GM13977 (cell line): ENCODE results near the gene IL20.
"Not testable (repeated sequence)": the region's sequence is repeated elsewhere in the genome, so short reads cannot be mapped to it uniquely, and the experiment has no call there.

Source experiments
- DNase-seq: peaks from one replicate; pipeline ENCODE4 v3.0.0; 2012; ENCODE audit warnings: low spot score
- in situ Hi-C: fragments of 300-500 bp; cut with MboI; formaldehyde crosslinking; loops from one replicate; pipeline ENCODE4 v1.12.0; 2022; ENCODE audit warnings: low sequenced_read_pairs, low pct_unique_long_range_greater_than_20kb, mixed read lengths, inconsistent platforms; ENCODE audit not compliant: unreplicated experiment
- TF ChIP-seq, protein P1 (sequence below): IDR thresholded peaks from 2 replicates; pipeline ENCODE4 v1.5.1; 2012; ENCODE audit warnings: mild to moderate bottlenecking, control low read depth; ENCODE audit not compliant: insufficient read depth; ENCODE audit errors: extremely low read depth, missing control alignments

IL20 gene

DNA sequence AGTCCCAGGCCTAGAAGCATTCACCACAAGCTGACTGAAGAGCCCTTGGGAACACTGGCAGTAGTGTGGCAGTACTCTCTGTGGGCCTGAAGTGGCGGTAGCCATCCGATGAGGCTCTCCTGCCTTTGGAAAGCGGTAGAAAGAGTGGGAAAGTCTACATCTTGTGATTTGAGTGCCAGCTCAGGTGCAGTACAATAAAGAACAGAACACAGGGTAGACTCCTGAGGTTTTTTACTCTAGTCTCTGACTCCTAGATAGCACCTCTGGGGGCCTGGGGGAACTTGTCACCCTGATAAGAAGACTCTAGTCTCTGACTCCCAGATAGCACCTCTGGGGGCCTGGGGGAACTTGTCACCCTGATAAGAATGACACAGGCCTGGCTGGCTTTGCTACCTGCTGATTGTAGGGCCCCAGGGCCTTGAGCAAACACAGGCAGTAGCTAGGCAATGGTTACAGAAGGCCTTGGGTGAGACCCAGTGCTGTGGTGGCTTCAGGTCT is 18.0 kb upstream of the IL20 start:
- no peak for DNase-seq
- TF ChIP-seq, protein P1, sequence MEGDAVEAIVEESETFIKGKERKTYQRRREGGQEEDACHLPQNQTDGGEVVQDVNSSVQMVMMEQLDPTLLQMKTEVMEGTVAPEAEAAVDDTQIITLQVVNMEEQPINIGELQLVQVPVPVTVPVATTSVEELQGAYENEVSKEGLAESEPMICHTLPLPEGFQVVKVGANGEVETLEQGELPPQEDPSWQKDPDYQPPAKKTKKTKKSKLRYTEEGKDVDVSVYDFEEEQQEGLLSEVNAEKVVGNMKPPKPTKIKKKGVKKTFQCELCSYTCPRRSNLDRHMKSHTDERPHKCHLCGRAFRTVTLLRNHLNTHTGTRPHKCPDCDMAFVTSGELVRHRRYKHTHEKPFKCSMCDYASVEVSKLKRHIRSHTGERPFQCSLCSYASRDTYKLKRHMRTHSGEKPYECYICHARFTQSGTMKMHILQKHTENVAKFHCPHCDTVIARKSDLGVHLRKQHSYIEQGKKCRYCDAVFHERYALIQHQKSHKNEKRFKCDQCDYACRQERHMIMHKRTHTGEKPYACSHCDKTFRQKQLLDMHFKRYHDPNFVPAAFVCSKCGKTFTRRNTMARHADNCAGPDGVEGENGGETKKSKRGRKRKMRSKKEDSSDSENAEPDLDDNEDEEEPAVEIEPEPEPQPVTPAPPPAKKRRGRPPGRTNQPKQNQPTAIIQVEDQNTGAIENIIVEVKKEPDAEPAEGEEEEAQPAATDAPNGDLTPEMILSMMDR, result no peak
- in situ Hi-C loops, result no loop called here

DNA sequence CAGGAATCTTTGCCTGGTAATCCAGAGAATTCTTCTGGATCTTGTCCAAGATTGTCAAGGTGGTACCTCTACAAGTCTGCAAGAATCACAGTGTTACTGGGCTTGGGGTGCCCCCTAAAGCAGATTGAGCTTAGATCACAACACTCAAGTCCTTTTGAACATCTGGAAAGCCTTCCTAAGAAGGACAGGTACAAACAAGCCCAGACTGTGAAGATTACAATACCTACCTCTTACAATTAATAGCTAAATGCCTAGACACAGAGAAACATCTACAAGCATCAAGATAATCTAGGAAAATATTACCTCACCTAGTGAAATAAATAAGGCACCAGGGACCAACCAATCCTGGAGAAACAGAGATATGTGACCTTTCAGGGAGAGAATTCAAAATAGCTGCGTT is 17.5 kb upstream of the IL20 start:
- TF ChIP-seq, protein P1, result no peak
- DNase-seq, result no peak
- in situ Hi-C loops, result no loop called here

DNA sequence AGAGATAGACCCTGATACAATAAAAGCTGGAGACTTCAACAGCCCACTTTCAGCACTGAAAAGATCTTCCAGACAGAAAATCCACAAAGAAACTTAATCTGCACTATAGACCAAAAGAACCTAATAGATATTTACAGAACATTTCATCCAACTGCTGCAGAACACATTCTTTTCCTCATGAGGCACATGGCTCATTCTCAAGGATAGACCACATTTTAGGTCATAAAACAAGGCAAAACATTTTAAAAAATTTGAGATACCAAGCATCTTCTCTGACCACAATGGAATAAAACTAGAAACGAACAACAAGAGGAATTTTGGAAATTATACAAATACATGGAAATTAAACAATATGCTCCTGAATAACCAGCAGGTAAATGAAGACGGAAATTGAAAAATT is 15.0 kb upstream of the IL20 start:
- TF ChIP-seq, protein P1, result no peak
- in situ Hi-C loops, result no loop called here
- no peak for DNase-seq

DNA sequence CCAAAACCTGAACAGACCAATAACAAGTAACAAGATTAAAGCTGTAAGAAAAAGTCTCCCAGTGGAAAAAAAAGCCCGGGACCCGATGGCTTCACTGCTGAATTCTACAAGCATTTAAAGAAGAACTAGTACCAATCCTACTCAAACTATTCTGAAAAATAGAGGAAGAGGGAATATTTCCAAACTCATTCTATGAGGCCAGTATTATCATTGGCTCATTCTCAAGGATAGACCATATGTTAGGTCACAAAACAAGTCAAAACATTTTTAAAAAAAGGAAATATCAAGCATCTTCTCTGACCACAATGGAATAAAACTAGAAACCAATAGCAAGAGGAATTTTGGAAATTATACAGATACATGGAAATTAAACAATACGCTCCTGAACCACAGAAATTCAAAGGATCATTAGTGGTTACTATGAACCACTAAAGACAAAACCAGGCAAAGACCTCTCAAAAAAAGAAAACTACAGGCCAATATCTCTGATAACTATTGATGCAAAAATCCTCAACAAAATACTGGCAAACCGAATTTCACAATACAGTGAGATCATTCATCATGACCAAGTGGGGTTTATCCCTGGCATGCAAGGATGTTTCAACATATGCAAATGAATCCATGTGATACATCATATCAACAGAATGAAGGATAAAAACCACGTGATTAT is 13.9 kb upstream of the IL20 start:
- no peak for DNase-seq
- TF ChIP-seq, protein P1, result no peak
- in situ Hi-C loops, result no loop called here

DNA sequence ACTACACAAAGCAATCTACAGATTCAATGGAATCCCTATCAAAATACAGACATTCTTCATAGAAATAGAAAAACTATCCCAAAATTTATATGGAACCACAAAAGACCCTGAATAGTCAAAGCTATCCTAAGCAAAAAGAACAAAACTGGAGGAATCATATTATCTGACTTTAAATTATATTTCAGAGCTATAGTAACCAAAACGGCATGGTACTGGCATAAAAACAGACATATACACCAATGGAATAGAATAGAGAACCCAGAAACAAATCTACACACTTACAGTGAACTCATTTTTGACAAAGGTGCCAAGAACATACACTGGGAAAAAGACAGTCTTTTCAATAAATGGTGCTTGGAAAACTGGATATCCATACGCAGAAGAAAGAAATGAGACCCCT is 12.8 kb upstream of the IL20 start:
- DNase-seq, in situ Hi-C loops: not testable (repeated sequence)

DNA sequence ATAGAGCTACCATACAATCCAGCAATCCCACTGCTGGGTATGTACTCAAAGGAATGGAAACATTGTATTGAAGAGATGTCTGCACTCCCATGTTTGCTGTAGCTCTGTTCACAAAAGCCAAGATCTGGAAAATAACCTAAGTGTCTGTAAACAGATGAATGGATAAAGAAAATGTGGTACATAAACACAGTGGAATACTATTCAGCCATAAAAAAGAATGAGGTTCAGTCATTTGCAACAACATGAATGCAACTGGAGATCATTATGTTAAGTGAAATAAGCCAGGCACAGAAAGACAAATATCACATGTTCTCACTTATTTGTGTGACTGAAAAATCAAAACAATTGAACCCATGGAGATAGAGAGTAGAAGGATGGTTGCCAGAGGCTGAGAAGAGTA is 11.7 kb upstream of the IL20 start:
- in situ Hi-C loops, DNase-seq: not testable (repeated sequence)

DNA sequence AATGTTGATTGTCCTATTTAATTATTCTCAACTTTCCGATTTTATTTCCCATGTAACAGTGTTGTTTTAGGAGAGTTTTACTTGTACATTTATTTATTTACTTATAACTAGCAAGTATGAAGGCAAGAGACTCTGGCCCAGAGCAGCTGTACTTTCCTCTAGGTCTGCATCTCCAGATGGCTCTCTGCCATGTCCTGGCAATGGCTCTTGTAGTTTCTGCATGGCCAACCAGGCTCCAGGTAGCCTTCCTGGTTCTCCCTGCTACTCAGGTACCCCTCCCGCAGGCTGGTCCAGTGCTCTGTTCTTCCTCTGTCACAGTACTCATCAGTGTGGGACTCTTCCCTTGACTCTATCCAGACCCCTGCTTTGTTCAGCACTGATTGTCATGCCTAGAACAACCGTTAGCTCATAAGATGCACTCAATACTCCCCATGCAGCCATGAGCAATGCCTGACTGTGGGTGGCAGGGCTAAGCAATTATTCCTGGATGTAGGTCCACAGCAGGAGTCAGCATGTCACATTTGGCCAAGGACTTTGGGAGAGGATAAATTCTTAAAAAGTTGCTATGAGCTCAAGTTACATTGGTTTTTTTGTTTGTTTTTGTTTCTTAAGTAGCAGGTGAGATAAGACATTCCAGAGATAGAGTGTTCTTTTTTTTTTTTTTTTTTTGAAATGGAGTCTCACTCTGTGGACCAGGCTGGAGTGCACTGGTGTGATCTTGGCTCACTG is 10.9 kb upstream of the IL20 start:
- in situ Hi-C loops, result no loop called here
- DNase-seq, result no peak
- TF ChIP-seq, protein P1, result no peak
